HCEC 1CT (cell line): Measurements from ENCODE around the gene EFNA1.
A peak's percentile ranks its signal among the peaks of the same experiment; 100 is the strongest.
"Not testable (repeated sequence)": the region's sequence is repeated elsewhere in the genome, so short reads cannot be mapped to it uniquely, and the experiment has no call there.

Source experiments
- DNase-seq: peaks from one replicate; pipeline ENCODE4 v3.0.0-alpha.2; 2017

The EFNA1 gene

GRCh38 chr1:155093911-155094621 lies 33.6 kb upstream of the EFNA1 start:
- peak; percentile 43 for DNase-seq

- no peak for DNase-seq
Measured at GRCh38 chr1:155094622-155094948, 33.1 kb upstream of the EFNA1 start.

- DNase-seq = no peak
Measured at GRCh38 chr1:155099331-155099730, 28.3 kb upstream of the EFNA1 start.

- no peak for DNase-seq
Measured at GRCh38 chr1:155103325-155103724, 24.4 kb upstream of the EFNA1 start.

- no peak for DNase-seq
Measured at GRCh38 chr1:155104605-155105534, 22.8 kb upstream of the EFNA1 start.

GRCh38 chr1:155105604-155106011 lies 22.1 kb upstream of the EFNA1 start:
- DNase-seq = no peak

DNA sequence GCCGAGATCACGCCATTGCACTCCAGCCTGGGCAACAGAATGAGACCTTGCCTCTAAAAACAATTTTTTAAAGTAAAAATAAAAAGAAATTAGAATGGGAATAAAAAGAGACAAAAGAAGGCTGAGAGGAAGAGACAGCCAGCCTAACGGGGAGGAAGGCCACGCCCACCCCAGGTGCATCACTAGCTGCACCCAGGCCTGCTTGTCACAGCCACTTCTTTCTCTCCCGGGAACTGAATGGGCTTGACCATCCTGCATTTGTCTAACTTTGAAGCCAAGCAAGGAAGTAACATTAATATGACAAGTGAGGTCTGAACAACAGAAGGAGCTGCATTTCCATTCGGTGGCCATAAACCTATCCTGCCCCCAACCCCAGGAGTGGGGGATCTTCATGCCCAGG lies 20.8 kb upstream of the EFNA1 start:
- DNase-seq = no peak

- DNase-seq = no peak
Measured at GRCh38 chr1:155107309-155108264, 20.1 kb upstream of the EFNA1 start.

DNA sequence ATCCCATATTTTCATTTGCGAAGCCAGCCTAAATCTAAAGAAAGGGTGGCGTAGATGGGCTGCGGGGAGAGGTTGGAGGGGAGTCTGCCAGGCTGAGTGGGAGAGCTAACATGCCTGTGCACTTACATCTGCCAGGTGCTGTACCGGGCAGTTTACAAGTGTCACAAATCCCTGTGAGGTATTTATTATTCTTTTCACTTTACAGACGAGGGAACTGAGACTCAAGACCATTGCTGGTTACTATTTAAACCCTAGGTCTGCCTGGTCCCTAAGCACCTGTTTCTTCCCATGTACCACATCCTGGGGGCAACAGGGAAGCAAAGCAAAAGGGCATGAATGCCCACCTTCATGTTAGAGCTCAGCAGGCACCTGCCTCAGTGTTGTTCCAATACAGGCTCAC lies 19.4 kb upstream of the EFNA1 start:
- DNase-seq = no peak

- no peak for DNase-seq
Measured at GRCh38 chr1:155110381-155110780, 17.3 kb upstream of the EFNA1 start.

GRCh38 chr1:155110826-155111225 lies 16.9 kb upstream of the EFNA1 start:
- no peak for DNase-seq

DNA sequence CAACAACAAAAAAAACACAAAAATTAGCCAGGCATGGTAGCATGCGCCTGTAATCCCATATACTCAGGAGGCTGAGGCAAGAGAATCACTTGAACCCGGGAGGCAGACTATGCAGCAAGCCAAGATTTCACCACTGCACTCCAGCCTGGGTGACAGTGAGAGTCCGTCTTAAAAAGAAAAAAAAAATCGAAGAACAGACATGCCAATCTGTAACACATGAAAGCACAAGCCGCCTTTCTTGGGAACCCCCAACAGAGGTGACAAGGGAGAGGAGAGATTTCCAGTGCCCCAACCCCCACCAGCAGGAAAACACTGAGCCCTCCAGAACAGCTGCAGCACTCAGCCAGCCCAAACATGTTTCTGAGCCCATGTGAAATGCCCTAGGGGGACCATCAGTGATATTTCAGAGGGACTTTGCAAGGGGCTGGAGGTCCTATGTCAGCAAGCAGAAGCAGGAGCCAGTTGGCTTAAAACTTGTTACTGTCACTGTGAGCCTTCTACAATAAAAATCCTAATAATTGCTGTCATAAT lies 14.2 kb upstream of the EFNA1 start:
- no peak for DNase-seq

DNA sequence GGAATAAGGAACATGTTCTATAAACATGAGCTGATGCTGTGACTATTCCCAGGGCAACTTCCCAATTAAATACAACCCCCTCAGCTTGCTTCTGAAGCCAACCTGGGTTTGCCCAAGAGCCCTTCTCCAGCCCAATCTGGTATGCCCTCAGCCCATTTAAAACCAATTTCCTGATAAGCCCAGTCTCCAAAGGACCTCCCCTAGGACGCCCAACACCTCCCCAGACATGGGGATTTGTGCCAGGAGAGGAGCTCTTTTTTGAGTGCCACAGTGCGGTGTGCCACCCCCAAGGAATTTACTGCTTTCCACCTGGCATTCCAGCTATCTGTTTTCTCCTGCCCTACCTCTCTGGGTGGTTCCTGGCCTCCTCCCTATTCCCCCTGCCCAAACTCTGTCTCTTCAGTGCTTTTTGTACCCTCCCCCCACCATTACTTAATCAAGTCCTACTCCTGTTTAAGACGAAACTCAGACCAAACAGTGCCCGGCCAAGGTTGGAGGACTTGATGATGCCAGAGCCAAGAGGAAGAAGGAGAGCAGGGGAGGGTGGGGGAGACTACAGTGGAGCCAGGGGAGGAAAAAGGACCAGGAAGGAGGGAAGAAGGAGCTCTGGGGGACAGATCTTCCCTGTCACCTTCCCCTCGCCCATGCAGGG lies 11.4 kb upstream of the EFNA1 start:
- no peak for DNase-seq

DNA sequence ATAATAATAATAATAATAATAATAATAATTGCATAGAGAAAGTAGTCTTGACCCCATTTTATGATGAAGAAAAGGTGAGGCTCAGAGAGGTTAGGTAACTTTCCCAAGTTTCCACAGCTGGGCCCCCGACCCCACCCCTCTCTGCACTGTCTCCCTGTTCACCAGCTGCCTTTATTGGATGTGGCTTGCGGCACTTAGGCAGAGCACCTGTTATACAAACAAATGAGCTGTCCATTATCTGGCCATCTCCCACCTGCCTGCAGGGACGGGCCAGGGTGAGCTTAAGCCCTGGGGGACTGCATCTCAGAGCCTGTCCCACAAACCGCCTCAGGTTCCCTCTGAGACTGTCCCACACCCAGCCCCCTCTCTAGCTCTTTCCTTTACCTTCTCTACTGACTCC lies 10.1 kb upstream of the EFNA1 start:
- DNase-seq = no peak

GRCh38 chr1:155118090-155118489 lies 9.6 kb upstream of the EFNA1 start:
- DNase-seq = not testable (repeated sequence)

DNA sequence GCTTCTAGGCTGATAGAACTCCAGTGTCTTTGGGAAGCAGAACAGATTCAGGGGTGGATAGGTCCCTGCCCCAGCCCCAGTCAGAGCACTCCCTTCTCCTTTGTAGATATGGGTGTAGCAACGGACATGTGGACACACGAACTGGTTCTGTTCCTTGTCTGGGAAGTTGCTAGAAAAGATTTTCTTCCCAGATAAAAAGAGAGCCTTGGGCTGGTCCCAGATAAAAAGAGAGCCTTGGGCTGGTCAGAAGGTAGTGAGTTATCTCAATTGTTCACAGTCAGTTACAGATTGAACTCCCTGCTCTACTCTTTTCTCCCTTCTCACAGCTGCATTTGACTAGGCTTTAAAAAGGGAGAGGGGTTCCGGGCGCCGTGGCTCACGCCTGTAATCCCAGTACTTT lies 7.4 kb upstream of the EFNA1 start:
- no peak for DNase-seq

DNA sequence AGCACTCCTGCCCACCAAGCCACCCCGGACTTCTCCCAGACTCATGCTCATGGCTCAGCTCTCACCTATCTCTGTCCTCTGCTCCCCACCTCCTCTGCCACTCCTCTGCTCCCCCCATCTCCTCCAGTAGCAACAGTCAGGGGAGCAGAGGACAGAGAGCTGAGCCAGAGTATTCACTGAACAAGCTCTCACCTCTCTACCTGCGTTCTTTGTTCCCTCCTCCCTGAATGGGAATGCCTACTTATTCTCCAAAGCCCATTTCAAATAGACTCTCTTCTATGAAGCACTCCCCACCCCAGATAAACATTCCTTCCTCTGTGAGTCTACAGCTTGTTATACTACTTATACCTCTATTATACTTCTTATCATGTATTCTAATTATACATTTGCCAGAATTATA lies 6.4 kb upstream of the EFNA1 start:
- DNase-seq = no peak

DNA sequence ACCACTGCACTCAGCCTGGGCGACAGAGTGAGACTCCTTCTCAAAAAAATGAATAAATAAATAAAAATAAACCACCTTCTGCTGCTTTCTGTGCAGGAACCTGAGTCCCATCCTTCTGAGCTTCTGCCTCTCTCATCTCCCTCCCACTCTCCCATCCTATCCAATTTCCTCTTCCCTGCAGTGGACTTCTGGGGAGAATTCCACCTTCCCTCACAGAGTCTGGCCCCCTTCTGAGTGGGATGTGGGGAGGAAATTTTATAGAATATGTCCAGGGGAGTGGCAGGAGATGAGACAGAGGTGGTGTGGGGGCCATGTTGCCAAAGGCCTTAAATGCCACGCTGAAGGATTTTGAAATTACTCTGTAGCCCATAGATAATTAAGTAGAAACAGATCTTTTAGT lies 5.4 kb upstream of the EFNA1 start:
- DNase-seq = no peak

DNA sequence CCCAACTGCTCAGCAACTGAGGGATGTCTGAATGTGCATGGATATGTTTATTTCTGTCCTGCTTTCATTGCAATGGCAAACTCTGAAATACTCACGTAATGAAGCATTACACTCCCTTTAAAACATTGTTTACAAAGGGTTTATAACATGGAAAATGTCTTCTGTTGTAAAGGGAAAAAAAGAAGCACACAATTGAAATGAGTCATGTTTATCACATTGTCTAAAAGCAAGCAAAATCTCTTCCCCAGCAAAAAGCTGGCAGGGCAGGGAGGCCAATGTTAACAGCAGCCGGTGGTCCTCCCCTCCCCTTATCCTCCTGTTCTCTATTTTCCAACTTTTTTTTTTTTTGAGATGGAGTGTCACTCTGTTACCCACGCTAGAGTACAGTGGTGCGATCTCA lies 3.9 kb upstream of the EFNA1 start:
- DNase-seq = no peak

GRCh38 chr1:155124503-155125463 lies 2.9 kb upstream of the EFNA1 start:
- DNase-seq = no peak

GRCh38 chr1:155125511-155125945 lies 2.1 kb upstream of the EFNA1 start:
- DNase-seq = no peak
